ENCODE data around the gene DENND1A.

- TF ChIP-seq CTCF (IDR thresholded peaks at IDR 0.05) = no peak
- TF ChIP-seq POLR2A (IDR thresholded peaks at IDR 0.05) = no peak
- TF ChIP-seq POLR2AphosphoS5 (IDR thresholded peaks at IDR 0.05) = no peak
Observed at GRCh38 chr9:123746765-123747164, 183.2 kb downstream of the DENND1A start.
